ENCODE results near the gene DSCAM.

DNA sequence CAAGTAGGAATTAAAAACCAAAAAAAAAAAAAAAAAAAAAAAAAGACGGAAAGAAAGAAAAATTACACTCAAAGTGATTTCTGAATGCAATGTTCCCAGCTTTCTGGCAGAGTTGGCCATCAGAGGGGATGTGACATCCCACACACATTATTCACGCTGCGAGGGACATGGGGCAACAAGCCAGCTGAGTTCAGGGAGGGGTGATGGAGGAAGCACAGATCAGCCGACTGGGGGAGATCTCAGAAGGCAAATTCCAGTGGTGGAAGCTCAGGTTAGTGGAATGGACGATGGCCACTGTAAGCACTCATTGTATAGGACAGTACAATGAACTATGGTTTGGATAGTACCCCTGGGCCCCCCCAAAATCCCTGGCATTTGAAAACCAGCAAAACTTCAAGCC lies 667.8 kb downstream of the DSCAM start:
- TF ChIP-seq, protein P1, sequence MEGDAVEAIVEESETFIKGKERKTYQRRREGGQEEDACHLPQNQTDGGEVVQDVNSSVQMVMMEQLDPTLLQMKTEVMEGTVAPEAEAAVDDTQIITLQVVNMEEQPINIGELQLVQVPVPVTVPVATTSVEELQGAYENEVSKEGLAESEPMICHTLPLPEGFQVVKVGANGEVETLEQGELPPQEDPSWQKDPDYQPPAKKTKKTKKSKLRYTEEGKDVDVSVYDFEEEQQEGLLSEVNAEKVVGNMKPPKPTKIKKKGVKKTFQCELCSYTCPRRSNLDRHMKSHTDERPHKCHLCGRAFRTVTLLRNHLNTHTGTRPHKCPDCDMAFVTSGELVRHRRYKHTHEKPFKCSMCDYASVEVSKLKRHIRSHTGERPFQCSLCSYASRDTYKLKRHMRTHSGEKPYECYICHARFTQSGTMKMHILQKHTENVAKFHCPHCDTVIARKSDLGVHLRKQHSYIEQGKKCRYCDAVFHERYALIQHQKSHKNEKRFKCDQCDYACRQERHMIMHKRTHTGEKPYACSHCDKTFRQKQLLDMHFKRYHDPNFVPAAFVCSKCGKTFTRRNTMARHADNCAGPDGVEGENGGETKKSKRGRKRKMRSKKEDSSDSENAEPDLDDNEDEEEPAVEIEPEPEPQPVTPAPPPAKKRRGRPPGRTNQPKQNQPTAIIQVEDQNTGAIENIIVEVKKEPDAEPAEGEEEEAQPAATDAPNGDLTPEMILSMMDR (IDR thresholded peaks at IDR 0.05 in 4 of 5, conservative IDR thresholded peaks at IDR 0.05 in 1 of 5), result no peak
- no peak for TF ChIP-seq POLR2A (IDR thresholded peaks at IDR 0.05)
